Tibial nerve (tissue), 4 donors: ENCODE data around the gene CDK5R2. TPM values are rescaled to one million over a fixed set of nuclear protein-coding genes. Genes with fewer than 3 reads are reported as not detected.
A peak's percentile ranks its signal among the peaks of the same experiment; 100 is the strongest.

Experiments
- DNase-seq, 2 donors: peaks; one replicate each; pipeline ENCODE4 v3.0.0-alpha.2; 2019; ENCODE audit warnings: low spot score in 2 of 2
- H3K27ac ChIP-seq, 4 donors: fragments of 200-600 bp; sonication (generic) in 3 of 4; one replicate each; pipeline ENCODE4 v1.5.1; 2017 to 2019; ENCODE audit warnings: mild to moderate bottlenecking in 1 of 4
- H3K27me3 ChIP-seq, 2 donors: fragments of 200-600 bp; sonication (generic) in 1 of 2; one replicate each; pipeline versions ENCODE4 v1.5.1 to v1.6.0; 2017 to 2019
- H3K36me3 ChIP-seq, 3 donors: fragments of 200-600 bp; sonication (generic); one replicate each; pipeline ENCODE4 v1.5.1; 2018 to 2019
- H3K4me1 ChIP-seq, 4 donors: fragments of 200-600 bp; sonication (generic) in 3 of 4; one replicate each; pipeline ENCODE4 v1.5.1; 2017 to 2019
- H3K4me3 ChIP-seq, 4 donors: fragments of 200-600 bp; sonication (generic) in 3 of 4; one replicate each; pipeline ENCODE4 v1.5.1; 2017 to 2019; ENCODE audit warnings: mild to moderate bottlenecking in 1 of 4, moderate library complexity in 1 of 4
- H3K9me3 ChIP-seq, 4 donors: fragments of 200-600 bp; sonication (generic) in 3 of 4; one replicate each; pipeline ENCODE4 v1.5.1; 2017 to 2019
- EP300 ChIP-seq, 2 donors: sonication (generic); formaldehyde crosslinking; IDR thresholded peaks; one replicate each; pipeline ENCODE4 v1.6.1; 2017; ENCODE audit warnings: antibody characterized with exemption in 2 of 2, mild to moderate bottlenecking in 1 of 2
- POLR2A ChIP-seq, 2 donors: fragments of 450-650 bp; IDR thresholded peaks; one replicate each; pipeline ENCODE4 v1.6.1; 2017; ENCODE audit warnings: antibody characterized with exemption in 2 of 2, mild to moderate bottlenecking in 2 of 2, moderate library complexity in 2 of 2
- WGBS, 2 donors: methylation state at CpG; one replicate each; pipeline ENCODE4 v1.1.5; 2018; 5-methylcytosine and 5-hydroxymethylcytosine counted together
- total RNA-seq, 4 donors: library from RNA; depleted of rRNA; stranded (reverse); fragments of >200 nt; gene quantifications; one replicate each; pipeline ENCODE4 v1.1.0, GENCODE V29; 2016
- TF ChIP-seq, protein P1 (sequence below), 5 experiments: fragments of 200-600 bp in 3 of 5; fragments of 450-650 bp in 2 of 5; sonication (generic) in 3 of 5; IDR thresholded peaks; one replicate each; pipeline ENCODE4 v1.5.1; 2016 to 2019; ENCODE audit warnings: antibody characterized with exemption in 5 of 5, mild to moderate bottlenecking in 3 of 5, moderate library complexity in 2 of 5

The CDK5R2 gene
- total RNA-seq, 4 donors from 2014 or later: not detected

GRCh38 chr2:218982586-218983262, 23.3 kb downstream of the CDK5R2 start:
- 14% methylated on average over 18 to 23 of the region's 28 CpGs for WGBS, 2 donors
- no peak for DNase-seq
- Histone ChIP-seq H3K27me3 (peaks cover 6 to 97% of the 10 kb centered on the region in 2 donors), H3K36me3 (no peaks in the 10 kb centered on the region), H3K9me3 (no peaks in the 10 kb centered on the region), H3K4me3 (no peak overlapping the region), H3K4me1 (peaks cover 0 to 60% (median 37%) of the 10 kb centered on the region in 4 donors), H3K27ac (no peak overlapping the region)
- TF ChIP-seq POLR2A (IDR thresholded peaks at IDR 0.05) (no peak), EP300 (IDR thresholded peaks at IDR 0.05) (no peak)
- TF ChIP-seq, protein P1, sequence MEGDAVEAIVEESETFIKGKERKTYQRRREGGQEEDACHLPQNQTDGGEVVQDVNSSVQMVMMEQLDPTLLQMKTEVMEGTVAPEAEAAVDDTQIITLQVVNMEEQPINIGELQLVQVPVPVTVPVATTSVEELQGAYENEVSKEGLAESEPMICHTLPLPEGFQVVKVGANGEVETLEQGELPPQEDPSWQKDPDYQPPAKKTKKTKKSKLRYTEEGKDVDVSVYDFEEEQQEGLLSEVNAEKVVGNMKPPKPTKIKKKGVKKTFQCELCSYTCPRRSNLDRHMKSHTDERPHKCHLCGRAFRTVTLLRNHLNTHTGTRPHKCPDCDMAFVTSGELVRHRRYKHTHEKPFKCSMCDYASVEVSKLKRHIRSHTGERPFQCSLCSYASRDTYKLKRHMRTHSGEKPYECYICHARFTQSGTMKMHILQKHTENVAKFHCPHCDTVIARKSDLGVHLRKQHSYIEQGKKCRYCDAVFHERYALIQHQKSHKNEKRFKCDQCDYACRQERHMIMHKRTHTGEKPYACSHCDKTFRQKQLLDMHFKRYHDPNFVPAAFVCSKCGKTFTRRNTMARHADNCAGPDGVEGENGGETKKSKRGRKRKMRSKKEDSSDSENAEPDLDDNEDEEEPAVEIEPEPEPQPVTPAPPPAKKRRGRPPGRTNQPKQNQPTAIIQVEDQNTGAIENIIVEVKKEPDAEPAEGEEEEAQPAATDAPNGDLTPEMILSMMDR (IDR thresholded peaks at IDR 0.05): no peak

GRCh38 chr2:218983263-218983933, 23.9 kb downstream of the CDK5R2 start:
- Histone ChIP-seq H3K27ac (no peak overlapping the region), H3K9me3 (no peaks in the 10 kb centered on the region), H3K4me3 (no peak overlapping the region), H3K27me3 (peaks cover 6 to 97% of the 10 kb centered on the region in 2 donors), H3K4me1 (peaks cover 0 to 60% (median 37%) of the 10 kb centered on the region in 4 donors), H3K36me3 (no peaks in the 10 kb centered on the region)
- WGBS, 2 donors: 20 to 29% methylated on average over 23 of the region's 23 CpGs
- TF ChIP-seq EP300 (IDR thresholded peaks at IDR 0.05) (no peak), POLR2A (IDR thresholded peaks at IDR 0.05) (no peak)
- TF ChIP-seq, protein P1 (IDR thresholded peaks at IDR 0.05): no peak
- no peak for DNase-seq

- no peak overlapping the region for H3K27ac ChIP-seq
- 15 to 20% methylated on average over 6 to 9 of the region's 10 CpGs for WGBS, 2 donors
- H3K4me1 ChIP-seq: peaks cover 0 to 60% (median 37%) of the 10 kb centered on the region in 4 donors
- H3K36me3 ChIP-seq: no peaks in the 10 kb centered on the region
- no peak for DNase-seq
- no peaks in the 10 kb centered on the region for H3K9me3 ChIP-seq
- TF ChIP-seq EP300 (IDR thresholded peaks at IDR 0.05): no peak
- TF ChIP-seq, protein P1 (IDR thresholded peaks at IDR 0.05): no peak
- no peak for TF ChIP-seq POLR2A (IDR thresholded peaks at IDR 0.05)
- H3K4me3 ChIP-seq: no peak overlapping the region
- peaks cover 7 to 97% of the 10 kb centered on the region in 2 donors for H3K27me3 ChIP-seq
Observed at GRCh38 chr2:218983934-218984238, 24.4 kb downstream of the CDK5R2 start.

- no peak overlapping the region for H3K27ac ChIP-seq
- no peaks in the 10 kb centered on the region for H3K36me3 ChIP-seq
- TF ChIP-seq POLR2A (IDR thresholded peaks at IDR 0.05): no peak
- TF ChIP-seq, protein P1 (IDR thresholded peaks at IDR 0.05): no peak
- TF ChIP-seq EP300 (IDR thresholded peaks at IDR 0.05): no peak
- no peaks in the 10 kb centered on the region for H3K9me3 ChIP-seq
- H3K27me3 ChIP-seq: peaks cover 8 to 97% of the 10 kb centered on the region in 2 donors
- H3K4me1 ChIP-seq: peaks cover 0 to 60% (median 37%) of the 10 kb centered on the region in 4 donors
- no peak for DNase-seq
- 0 to 2% methylated on average over 44 to 45 of the region's 50 CpGs for WGBS, 2 donors
- peak overlapping the region in 2 of 4 donors; percentile 17 to 20 for H3K4me3 ChIP-seq
Observed at GRCh38 chr2:218984239-218985020, 25.0 kb downstream of the CDK5R2 start.

GRCh38 chr2:218985021-218985324, 25.5 kb downstream of the CDK5R2 start, which contains the start of gene FEV:
FEV (minus strand) TSS chr2:218985184; CDS start chr2:218985075, 109 bp downstream.
- Histone ChIP-seq H3K27ac (no peak within 1 kb of the TSS), H3K4me1 (peaks cover 0 to 56% (median 36%) of the 10 kb centered on the region in 4 donors), H3K4me3 (peak within 1 kb of the TSS in 2 of 4 donors; percentile 17 to 20), H3K9me3 (no peaks in the 10 kb centered on the region), H3K27me3 (peaks cover 8 to 97% of the 10 kb centered on the region in 2 donors), H3K36me3 (no peaks in the 10 kb centered on the region)
- 0 to 3% methylated on average over 17 to 30 of the region's 32 CpGs for WGBS, 2 donors
- TF ChIP-seq EP300 (IDR thresholded peaks at IDR 0.05) (no peak), POLR2A (IDR thresholded peaks at IDR 0.05) (no peak)
- TF ChIP-seq, protein P1 (IDR thresholded peaks at IDR 0.05): no peak
- no peak for DNase-seq
